Panc1 (cell line): ENCODE results near the gene PRSS50. TPM values are rescaled to one million over a fixed set of nuclear protein-coding genes. Genes with fewer than 3 reads are reported as not detected.

Source experiments
- ATAC-seq: fragments of 200-7000 bp; cut with Tn5 transposase; 2 replicates; pipeline ENCODE4 v1.9.1; 2020; ENCODE audit warnings: mild to moderate bottlenecking, moderate library complexity
- BruUV-seq: library from RNA; stranded (reverse); fragments of 400-500 nt; replicated peaks from 2 replicates; lab custom pipeline; 2021; lab: Mats Ljungman, UMichigan
- CTCF ChIA-PET: fragments of 300-600 bp; sonication (Branson Sonifier 250); formaldehyde crosslinking; loops from one replicate; lab custom pipeline; 2022; ENCODE audit warnings: antibody characterized with exemption; lab: Charles Lee
- POLR2A ChIA-PET: fragments of 300-600 bp; sonication (Branson Sonifier 250); formaldehyde crosslinking; loops from one replicate; lab custom pipeline; 2022; ENCODE audit warnings: antibody characterized with exemption; lab: Charles Lee
- DNase-seq: peaks from one replicate; pipeline ENCODE4 v3.0.0-alpha.2; 2010; ENCODE audit warnings: low read depth, low spot score
- H3K27ac ChIP-seq: 2 replicates; pipeline ENCODE4 v1.5.1; 2011; ENCODE audit warnings: mild to moderate bottlenecking, low read length, inconsistent platforms
- H3K27me3 ChIP-seq: fragments of 200-500 bp; sonication (Bioruptor generic); 2 replicates; pipeline ENCODE4 v1.6.0; 2014; ENCODE audit warnings: low read length, inconsistent platforms; ENCODE audit not compliant: control insufficient read depth, insufficient read depth
- H3K36me3 ChIP-seq: fragments of 200-500 bp; sonication (Bioruptor generic); 2 replicates; pipeline ENCODE4 v1.5.1; 2014; ENCODE audit warnings: inconsistent platforms, mild to moderate bottlenecking, low read length, moderate library complexity; ENCODE audit not compliant: control insufficient read depth, insufficient read depth
- H3K4me1 ChIP-seq: 2 replicates; pipeline ENCODE4 v1.5.1; 2011; ENCODE audit warnings: inconsistent platforms, mild to moderate bottlenecking, low read length, moderate library complexity; ENCODE audit not compliant: control insufficient read depth, insufficient read depth
- H3K4me3 ChIP-seq, 2 experiments: 2 replicates each; pipeline ENCODE4 v1.5.1; 2011 to 2012; ENCODE audit warnings: low read depth in 2 of 2, low read length in 2 of 2, mild to moderate bottlenecking in 2 of 2, inconsistent platforms in 1 of 2, moderate library complexity in 1 of 2
- H3K9me3 ChIP-seq: fragments of 200-500 bp; sonication (Bioruptor generic); 2 replicates; pipeline ENCODE4 v1.5.1; 2014; ENCODE audit warnings: low read depth, mild to moderate bottlenecking, inconsistent platforms, low read length, moderate library complexity; ENCODE audit not compliant: control insufficient read depth, insufficient read depth
- CTCF ChIP-seq: fragments of 450-650 bp; IDR thresholded peaks from 2 replicates; pipeline ENCODE4 v1.5.1; 2017; ENCODE audit warnings: mild to moderate bottlenecking
- POLR2AphosphoS5 ChIP-seq: IDR thresholded peaks from 2 replicates; pipeline ENCODE4 v1.6.1; 2012; ENCODE audit warnings: mild to moderate bottlenecking, low read depth, low read length, moderate library complexity
- SIN3A ChIP-seq: IDR thresholded peaks from 2 replicates; pipeline ENCODE4 v1.6.1; 2012; ENCODE audit warnings: low read depth, mild to moderate bottlenecking, low read length, moderate library complexity, borderline replicate concordance; ENCODE audit not compliant: insufficient read depth
- TCF7L2 ChIP-seq: IDR thresholded peaks from 2 replicates; pipeline ENCODE4 v1.6.1; 2011; ENCODE audit warnings: mild to moderate bottlenecking, low read depth, low read length, inconsistent platforms
- in situ Hi-C: cut with HindIII; loops from 2 replicates; pipeline ENCODE4 v1.10.0; 2016; ENCODE audit warnings: low sequenced_read_pairs, low pct_unique_long_range_greater_than_20kb
- intact Hi-C: fragments of 100-400 bp; cut with micrococcal nuclease; formaldehyde crosslinking; loops from one replicate; pipeline ENCODE4 v1.10.0; 2022; ENCODE audit not compliant: unreplicated experiment
- total RNA-seq: library from RNA; stranded (reverse); gene quantifications from one replicate; pipeline ENCODE4 v1.2.1, GENCODE V29; 2021; ENCODE audit not compliant: unreplicated experiment
- TF ChIP-seq, protein P1 (sequence below), 2 experiments: IDR thresholded peaks; 2 replicates each; pipeline ENCODE4 v1.6.1; 2011 to 2012; ENCODE audit warnings: low read depth in 2 of 2, control low read depth in 1 of 2, low read length in 1 of 2, mild to moderate bottlenecking in 1 of 2, moderate library complexity in 1 of 2; ENCODE audit not compliant: insufficient read depth in 1 of 2

The PRSS50 gene
- total RNA-seq, 1 experiment from 2014 or later: 0.13 TPM

- in situ Hi-C loops: no loop called here
- no peak overlapping the region for H3K4me3 ChIP-seq
- ATAC-seq (no peak), DNase-seq (no peak)
- H3K9me3 ChIP-seq: no peaks in the 10 kb centered on the region
- no peak overlapping the region for H3K27ac ChIP-seq
- TF ChIP-seq TCF7L2 (no peak), CTCF (no peak), SIN3A (no peak), POLR2AphosphoS5 (no peak)
- TF ChIP-seq, protein P1, sequence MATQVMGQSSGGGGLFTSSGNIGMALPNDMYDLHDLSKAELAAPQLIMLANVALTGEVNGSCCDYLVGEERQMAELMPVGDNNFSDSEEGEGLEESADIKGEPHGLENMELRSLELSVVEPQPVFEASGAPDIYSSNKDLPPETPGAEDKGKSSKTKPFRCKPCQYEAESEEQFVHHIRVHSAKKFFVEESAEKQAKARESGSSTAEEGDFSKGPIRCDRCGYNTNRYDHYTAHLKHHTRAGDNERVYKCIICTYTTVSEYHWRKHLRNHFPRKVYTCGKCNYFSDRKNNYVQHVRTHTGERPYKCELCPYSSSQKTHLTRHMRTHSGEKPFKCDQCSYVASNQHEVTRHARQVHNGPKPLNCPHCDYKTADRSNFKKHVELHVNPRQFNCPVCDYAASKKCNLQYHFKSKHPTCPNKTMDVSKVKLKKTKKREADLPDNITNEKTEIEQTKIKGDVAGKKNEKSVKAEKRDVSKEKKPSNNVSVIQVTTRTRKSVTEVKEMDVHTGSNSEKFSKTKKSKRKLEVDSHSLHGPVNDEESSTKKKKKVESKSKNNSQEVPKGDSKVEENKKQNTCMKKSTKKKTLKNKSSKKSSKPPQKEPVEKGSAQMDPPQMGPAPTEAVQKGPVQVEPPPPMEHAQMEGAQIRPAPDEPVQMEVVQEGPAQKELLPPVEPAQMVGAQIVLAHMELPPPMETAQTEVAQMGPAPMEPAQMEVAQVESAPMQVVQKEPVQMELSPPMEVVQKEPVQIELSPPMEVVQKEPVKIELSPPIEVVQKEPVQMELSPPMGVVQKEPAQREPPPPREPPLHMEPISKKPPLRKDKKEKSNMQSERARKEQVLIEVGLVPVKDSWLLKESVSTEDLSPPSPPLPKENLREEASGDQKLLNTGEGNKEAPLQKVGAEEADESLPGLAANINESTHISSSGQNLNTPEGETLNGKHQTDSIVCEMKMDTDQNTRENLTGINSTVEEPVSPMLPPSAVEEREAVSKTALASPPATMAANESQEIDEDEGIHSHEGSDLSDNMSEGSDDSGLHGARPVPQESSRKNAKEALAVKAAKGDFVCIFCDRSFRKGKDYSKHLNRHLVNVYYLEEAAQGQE (IDR thresholded peaks at IDR 0.05; ENCODE audit: insufficient read depth in 1 of 2, low read depth in 2 of 2, low read length in 1 of 2): no peak
- H3K4me1 ChIP-seq: no peaks in the 10 kb centered on the region
- intact Hi-C loops: no loop called here
- POLR2A ChIA-PET: no interaction called here
- CTCF ChIA-PET: no interaction called here
- BruUV-seq: no TSS peak
- H3K27me3 ChIP-seq: no peaks in the 10 kb centered on the region
- no peaks in the 10 kb centered on the region for H3K36me3 ChIP-seq
Observed at GRCh38 chr3:46664971-46665762, 52.5 kb downstream of the PRSS50 start.

- Histone ChIP-seq H3K4me1 (no peaks in the 10 kb centered on the region), H3K4me3 (no peak overlapping the region), H3K36me3 (no peaks in the 10 kb centered on the region), H3K9me3 (no peaks in the 10 kb centered on the region), H3K27me3 (no peaks in the 10 kb centered on the region), H3K27ac (no peak overlapping the region)
- TF ChIP-seq, protein P1 (IDR thresholded peaks at IDR 0.05; ENCODE audit: insufficient read depth in 1 of 2, low read depth in 2 of 2, low read length in 1 of 2): no peak
- TF ChIP-seq CTCF (no peak), TCF7L2 (no peak), SIN3A (no peak), POLR2AphosphoS5 (no peak)
- CTCF ChIA-PET: interaction anchor here (0.5 to 0.6 kb wide), 2 partner anchors 35 to 313 kb away, joined by 5 to 9 read pairs; no protein-coding TSS in a partner anchor
- ATAC-seq (no peak), DNase-seq (no peak)
- intact Hi-C loops (no loop called here), in situ Hi-C loops (no loop called here)
- POLR2A ChIA-PET: no interaction called here
- no TSS peak for BruUV-seq
Observed at GRCh38 chr3:46664188-46664970, 53.3 kb downstream of the PRSS50 start.
